GM23248 (cell line): ENCODE results near the gene TMEM89. TPM values are rescaled to one million over a fixed set of nuclear protein-coding genes. Genes with fewer than 3 reads are reported as not detected.

Experiments
- DNase-seq: peaks from one replicate; pipeline ENCODE4 v3.0.0-alpha.2; 2015
- H2AFZ ChIP-seq: fragments of 200-600 bp; sonication (generic); 2 replicates; pipeline ENCODE4 v1.6.1; 2016; ENCODE audit warnings: antibody characterized with exemption
- H3F3A ChIP-seq: fragments of 200-600 bp; sonication (generic); 2 replicates; pipeline ENCODE4 v1.6.1; 2016; ENCODE audit warnings: mild to moderate bottlenecking, antibody characterized with exemption, mixed run types; ENCODE audit not compliant: insufficient read depth
- H3K27ac ChIP-seq: fragments of 200-600 bp; sonication (generic); 2 replicates; pipeline ENCODE4 v1.5.1; 2016; ENCODE audit warnings: mild to moderate bottlenecking
- H3K27me3 ChIP-seq: fragments of 200-600 bp; sonication (generic); replicated peaks from 2 replicates; pipeline ENCODE4 v1.6.1; 2016; ENCODE audit warnings: mild to moderate bottlenecking; ENCODE audit not compliant: insufficient read depth
- H3K36me3 ChIP-seq: fragments of 200-600 bp; sonication (generic); 2 replicates; pipeline ENCODE4 v1.6.1; 2016; ENCODE audit warnings: low read depth, mild to moderate bottlenecking
- H3K4me1 ChIP-seq: fragments of 200-600 bp; sonication (generic); 2 replicates; pipeline ENCODE4 v1.6.1; 2016; ENCODE audit warnings: mild to moderate bottlenecking; ENCODE audit not compliant: insufficient read depth
- H3K4me2 ChIP-seq: fragments of 200-600 bp; sonication (generic); one replicate; pipeline ENCODE4 v1.6.1; 2016; ENCODE audit warnings: mild to moderate bottlenecking; ENCODE audit not compliant: unreplicated experiment
- H3K4me3 ChIP-seq: fragments of 200-600 bp; sonication (generic); 2 replicates; pipeline ENCODE4 v1.5.1; 2016; ENCODE audit warnings: mild to moderate bottlenecking
- H3K79me2 ChIP-seq: fragments of 200-600 bp; sonication (generic); 2 replicates; pipeline ENCODE4 v1.6.1; 2016; ENCODE audit warnings: mild to moderate bottlenecking; ENCODE audit not compliant: insufficient read depth
- H3K9ac ChIP-seq: fragments of 200-600 bp; sonication (generic); 2 replicates; pipeline ENCODE4 v1.6.1; 2016; ENCODE audit warnings: mild to moderate bottlenecking
- H3K9me2 ChIP-seq: fragments of 200-600 bp; sonication (generic); 2 replicates; pipeline ENCODE4 v1.6.1; 2016; ENCODE audit warnings: mixed run types, mild to moderate bottlenecking, moderate library complexity; ENCODE audit not compliant: insufficient read depth
- H3K9me3 ChIP-seq: fragments of 200-600 bp; sonication (generic); one replicate; pipeline ENCODE4 v1.6.1; 2017; ENCODE audit warnings: low read depth
- H4K20me1 ChIP-seq: fragments of 200-600 bp; sonication (generic); 2 replicates; pipeline ENCODE4 v1.6.0; 2016; ENCODE audit not compliant: insufficient read depth
- EZH2 ChIP-seq: fragments of 200-600 bp; sonication (generic); IDR thresholded peaks from 2 replicates; pipeline ENCODE4 v1.6.1; 2018; ENCODE audit warnings: antibody characterized with exemption, mild to moderate bottlenecking; ENCODE audit not compliant: insufficient read depth, poor library complexity, severe bottlenecking
- EZH2phosphoT487 ChIP-seq: fragments of 200-600 bp; sonication (generic); IDR thresholded peaks from 2 replicates; pipeline ENCODE4 v1.6.1; 2018; ENCODE audit warnings: antibody characterized with exemption, moderate library complexity, mild to moderate bottlenecking, low read depth; ENCODE audit not compliant: insufficient read depth
- WGBS, 2 experiments: methylation state at CpG; one replicate each; pipeline ENCODE4 v1.1.6; 2015 to 2017; ENCODE audit warnings: low lambda C conversion rate in 2 of 2, low coverage in 1 of 2; ENCODE audit errors: missing lambda C conversion rate in 2 of 2; 5-methylcytosine and 5-hydroxymethylcytosine counted together
- in situ Hi-C: fragments of 300-500 bp; cut with MboI; formaldehyde crosslinking; loops from 2 replicates; pipeline ENCODE4 v1.15.0; 2020
- polyA plus RNA-seq: library from polyadenylated mRNA; unstranded; fragments of >200 nt; fragmentation: Nextera tagmentation; extraction: Ambion mirVana; gene quantifications from 2 replicates; pipeline ENCODE4 v1.2.1, GENCODE V29; 2016
- total RNA-seq: library from RNA; depleted of rRNA; stranded (reverse); fragments of >200 nt; shearing (Covaris generic); gene quantifications from 2 replicates; pipeline ENCODE4 v1.2.3, GENCODE V29; 2014

Gene TMEM89
- total and polyA plus RNA-seq, 2 experiments from 2014 or later, result not detected

DNA sequence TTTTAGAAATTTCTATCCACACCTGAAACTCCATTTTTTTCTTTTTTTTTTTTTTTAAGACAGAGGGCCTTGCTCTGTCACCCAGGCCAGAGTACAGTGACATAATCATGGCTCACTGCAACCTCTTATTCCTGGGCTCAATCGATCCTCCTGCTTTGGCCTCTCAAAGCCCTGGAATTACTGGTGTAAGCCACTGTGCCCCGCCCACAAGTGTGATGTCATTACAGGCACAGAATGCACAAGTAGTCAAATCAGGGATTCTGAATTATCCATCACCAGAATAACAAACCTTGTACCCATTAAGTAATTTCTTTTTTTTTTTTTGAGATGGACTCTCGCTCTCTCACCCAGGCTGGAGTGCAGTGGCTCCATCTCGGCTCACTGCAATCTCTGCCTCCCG, 14.1 kb downstream of the TMEM89 start:
- Histone ChIP-seq H3K27ac (no peak overlapping the region), H3K9me2 (no peaks in the 10 kb centered on the region), H3K27me3 (no peaks in the 10 kb centered on the region), H3K9me3 (no peaks in the 10 kb centered on the region), H4K20me1 (no peaks in the 10 kb centered on the region), H3K79me2 (peaks cover 41% of the 10 kb centered on the region), H3F3A (peaks cover 4% of the 10 kb centered on the region; the same call in 1 of the 2 replicates), H3K4me1 (peaks cover 7% of the 10 kb centered on the region), H3K9ac (no peak overlapping the region), H2AFZ (no peak overlapping the region), H3K4me3 (no peak overlapping the region), H3K36me3 (peaks cover 15% of the 10 kb centered on the region; the same call in 1 of the 2 replicates), H3K4me2 (no peak overlapping the region)
- DNase-seq, result peak; percentile 52
- in situ Hi-C loops, result no loop called here
- 93 to 98% methylated on average over 5 of the region's 5 CpGs for WGBS, 2 experiments
- no peak for TF ChIP-seq EZH2phosphoT487

DNA sequence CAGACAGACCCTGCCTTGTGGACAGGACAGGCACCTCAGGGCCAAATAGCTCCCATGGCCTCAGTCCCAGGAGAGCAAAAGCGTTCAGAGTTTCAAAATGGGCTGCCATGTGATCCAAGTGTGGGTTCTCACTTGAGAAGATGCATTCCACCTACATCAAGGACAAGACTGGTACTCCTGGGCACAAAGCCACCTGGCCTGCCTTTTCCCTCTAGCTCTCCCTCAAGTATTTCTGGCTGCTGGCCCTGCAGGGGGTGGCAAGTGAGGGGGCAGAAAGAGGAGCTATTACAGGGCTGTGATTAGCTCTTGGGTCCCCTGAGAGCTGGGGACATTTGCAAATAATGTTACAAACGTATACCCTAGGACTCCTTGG, 20.0 kb downstream of the TMEM89 start:
- no peaks in the 10 kb centered on the region for H3K27me3 ChIP-seq
- no peak for TF ChIP-seq EZH2
- TF ChIP-seq EZH2phosphoT487, result no peak
- peaks cover 30% of the 10 kb centered on the region; the same call in 1 of the 2 replicates for H3K36me3 ChIP-seq
- H3K27ac ChIP-seq, result no peak overlapping the region
- no peak overlapping the region for H3K9ac ChIP-seq
- peaks cover 45% of the 10 kb centered on the region for H3F3A ChIP-seq
- WGBS, 2 experiments, result 81 to 84% methylated on average over 2 of the region's 2 CpGs
- H3K9me3 ChIP-seq, result no peaks in the 10 kb centered on the region
- H3K4me3 ChIP-seq, result no peak overlapping the region
- no peak for DNase-seq
- H2AFZ ChIP-seq, result no peak overlapping the region
- in situ Hi-C loops, result no loop called here
- peaks cover 28% of the 10 kb centered on the region for H3K4me1 ChIP-seq
- no peaks in the 10 kb centered on the region for H4K20me1 ChIP-seq
- peaks cover 14% of the 10 kb centered on the region for H3K79me2 ChIP-seq
- no peaks in the 10 kb centered on the region for H3K9me2 ChIP-seq
- H3K4me2 ChIP-seq, result no peak overlapping the region

DNA sequence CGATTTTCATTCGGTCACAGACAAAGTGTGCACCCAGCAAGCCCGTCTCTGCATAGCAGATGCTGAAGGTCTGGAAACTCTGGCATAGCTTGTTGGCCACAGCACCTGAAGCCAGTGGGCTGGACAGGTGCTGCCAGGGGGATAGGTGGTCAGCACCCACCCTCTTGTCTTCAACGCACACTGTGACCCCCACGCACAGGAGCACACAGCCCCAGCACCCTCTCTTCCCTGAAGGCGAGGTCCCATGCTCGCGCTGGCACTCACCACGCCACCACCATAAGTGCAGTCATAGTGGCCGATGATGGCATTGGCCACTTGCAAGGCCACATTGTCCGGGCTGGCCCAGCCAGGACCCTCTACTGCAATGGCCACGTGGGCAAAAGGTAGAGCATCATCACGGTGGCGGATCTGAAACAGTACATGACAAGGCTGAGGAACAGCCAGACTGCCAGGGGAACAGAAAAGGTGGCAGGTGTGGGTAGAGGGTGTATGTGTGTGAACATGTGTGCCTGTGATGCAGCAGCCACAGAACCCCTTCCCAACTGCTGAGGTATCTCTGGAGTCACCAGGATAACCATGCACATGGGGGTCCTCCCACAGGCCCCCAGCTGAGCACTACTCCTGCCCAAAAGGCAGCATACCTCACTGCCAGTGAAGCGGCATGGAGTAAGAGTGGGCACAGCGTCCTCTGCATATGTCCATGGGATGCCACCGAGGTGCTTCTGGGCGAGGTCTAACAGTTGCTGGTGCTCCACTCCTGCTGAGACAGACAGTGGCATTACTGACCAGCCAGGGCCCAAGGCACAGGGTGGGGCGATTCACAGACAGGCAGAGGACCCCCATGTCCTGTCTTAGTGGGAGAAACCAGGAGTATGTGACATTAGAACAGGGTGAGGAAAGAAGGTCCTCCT, 20.6 kb downstream of the TMEM89 start:
- in situ Hi-C loops, result no loop called here
- Histone ChIP-seq H3K36me3 (peaks cover 27% of the 10 kb centered on the region; the same call in 1 of the 2 replicates), H3K4me1 (peaks cover 34% of the 10 kb centered on the region)

DNA sequence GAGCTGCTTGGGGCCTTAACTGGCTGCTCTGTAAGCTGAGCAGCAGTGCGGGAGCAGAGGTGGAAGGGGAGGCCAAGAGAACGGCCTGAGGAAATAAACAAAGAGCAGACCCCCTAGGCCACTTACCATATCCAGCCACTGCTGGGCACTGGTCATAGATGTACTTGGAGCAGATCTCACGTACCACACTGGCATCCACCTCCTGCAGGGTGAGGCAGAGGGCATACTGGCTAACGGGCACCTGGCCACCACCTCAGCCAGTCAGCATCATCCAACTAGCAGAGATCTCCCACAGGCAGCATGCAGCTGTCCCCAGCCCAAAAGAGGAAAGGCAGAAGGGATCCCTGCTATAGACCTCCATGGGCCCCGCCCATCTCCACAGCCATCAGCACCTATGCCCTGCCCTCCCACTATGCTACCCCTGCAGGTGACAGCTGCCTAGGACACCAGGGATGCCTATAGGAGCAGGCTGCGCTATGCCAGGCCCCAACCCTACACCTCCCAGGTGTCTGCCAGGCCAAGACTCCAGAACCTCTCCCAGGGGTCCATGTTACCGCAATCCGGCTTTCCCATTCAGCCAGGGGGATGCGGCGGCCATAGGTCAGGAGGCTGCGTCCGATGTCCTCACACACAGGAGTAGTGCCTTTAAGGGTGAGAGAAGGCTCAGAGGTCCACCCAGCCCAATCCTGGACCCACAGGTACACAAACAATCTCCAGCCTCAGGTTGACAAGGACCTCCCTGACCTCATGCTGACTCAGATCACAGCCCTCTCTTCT, 21.9 kb downstream of the TMEM89 start:
- 97 to 98% methylated on average over 12 of the region's 12 CpGs for WGBS, 2 experiments

More for the DNA sequence above, 20.6 kb downstream of the TMEM89 start:
- 93% methylated on average over 19 of the region's 19 CpGs for WGBS, 2 experiments
- no peak overlapping the region for H2AFZ ChIP-seq
- H3K4me3 ChIP-seq, result no peak overlapping the region
- TF ChIP-seq EZH2 (no peak), EZH2phosphoT487 (no peak)
- H3K9ac ChIP-seq, result no peak overlapping the region
- peaks cover 8% of the 10 kb centered on the region for H3K79me2 ChIP-seq
- no peak overlapping the region for H3K4me2 ChIP-seq
- H3K9me2 ChIP-seq, result no peaks in the 10 kb centered on the region
- H3K9me3 ChIP-seq, result no peaks in the 10 kb centered on the region
- H3F3A ChIP-seq, result peaks cover 45% of the 10 kb centered on the region
- no peaks in the 10 kb centered on the region for H4K20me1 ChIP-seq
- H3K27ac ChIP-seq, result no peak overlapping the region
- H3K27me3 ChIP-seq, result no peaks in the 10 kb centered on the region
- DNase-seq, result no peak

More for the DNA sequence above, 21.9 kb downstream of the TMEM89 start:
- peak overlapping the region; percentile 66 for H3K4me2 ChIP-seq
- no peaks in the 10 kb centered on the region for H3K9me2 ChIP-seq
- H3K36me3 ChIP-seq, result peaks cover 18% of the 10 kb centered on the region; the same call in 1 of the 2 replicates
- peak overlapping the region; percentile 90 for H3K27ac ChIP-seq
- TF ChIP-seq EZH2 (no peak), EZH2phosphoT487 (no peak)
- in situ Hi-C loops, result no loop called here
- H3K27me3 ChIP-seq, result no peaks in the 10 kb centered on the region
- H4K20me1 ChIP-seq, result no peaks in the 10 kb centered on the region
- peak overlapping the region; percentile 62; the same call in 1 of the 2 replicates for H3K9ac ChIP-seq
- no peak overlapping the region for H2AFZ ChIP-seq
- H3F3A ChIP-seq, result peaks cover 45% of the 10 kb centered on the region
- H3K9me3 ChIP-seq, result no peaks in the 10 kb centered on the region
- DNase-seq, result no peak
- H3K79me2 ChIP-seq, result peaks cover 1% of the 10 kb centered on the region; the same call in 1 of the 2 replicates
- peaks cover 44% of the 10 kb centered on the region for H3K4me1 ChIP-seq
- peak overlapping the region; percentile 26; the same call in 1 of the 2 replicates for H3K4me3 ChIP-seq
